ENCODE data around the gene FOXN3.

- TF ChIP-seq CTCF (conservative IDR thresholded peaks at IDR 0.05; ENCODE audit: low read length) (no peak), EZH2phosphoT487 (IDR thresholded peaks at IDR 0.05; ENCODE audit: borderline replicate concordance) (no peak)
These were observed 245.9 kb downstream of the FOXN3 start for GRCh38 chr14:89171168-89171567.
